Activated CD8-positive, alpha-beta memory T cell treated with anti-CD3 and anti-CD28 coated beads, Interleukin-2, amount 50 U/mL, for 4 hours (primary cell): Measurements from ENCODE around the gene CHAT.

Source experiments
- DNase-seq: peaks from one replicate; pipeline ENCODE4 v3.0.0-alpha.2; 2020

The CHAT gene

DNA sequence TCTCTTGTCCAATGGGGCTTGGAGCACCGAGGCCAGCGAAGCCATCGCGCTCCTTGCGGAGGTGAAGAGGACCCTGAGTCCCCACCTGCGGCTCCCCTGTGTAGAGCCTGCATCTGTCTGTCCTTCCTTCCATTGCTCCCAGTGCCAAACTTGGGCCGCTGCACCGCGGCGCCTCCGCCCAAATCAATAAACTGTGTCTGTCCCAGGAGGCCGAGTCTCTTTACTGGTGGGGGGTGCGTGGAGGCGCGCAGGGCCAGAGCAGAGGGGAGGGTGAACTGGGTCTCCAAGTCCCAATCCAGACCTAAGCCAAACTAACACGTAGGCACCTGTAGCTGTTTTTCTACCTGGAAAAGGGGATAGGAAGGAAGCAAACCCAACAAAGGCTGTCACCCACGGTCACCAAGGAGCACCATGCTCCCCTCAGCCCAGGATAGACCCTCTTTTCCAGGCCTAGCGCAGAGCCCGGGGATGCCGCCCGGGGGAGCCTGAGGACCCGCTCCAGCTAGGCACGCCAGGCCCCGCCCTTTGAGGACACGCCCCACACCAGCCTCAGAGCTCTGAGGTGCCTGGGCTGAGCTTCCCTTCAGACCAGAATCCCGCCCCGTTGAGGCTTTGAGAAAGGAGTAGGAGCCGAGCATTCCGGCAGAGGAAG is 1.2 kb upstream of the CHAT start:
- no peak for DNase-seq

DNA sequence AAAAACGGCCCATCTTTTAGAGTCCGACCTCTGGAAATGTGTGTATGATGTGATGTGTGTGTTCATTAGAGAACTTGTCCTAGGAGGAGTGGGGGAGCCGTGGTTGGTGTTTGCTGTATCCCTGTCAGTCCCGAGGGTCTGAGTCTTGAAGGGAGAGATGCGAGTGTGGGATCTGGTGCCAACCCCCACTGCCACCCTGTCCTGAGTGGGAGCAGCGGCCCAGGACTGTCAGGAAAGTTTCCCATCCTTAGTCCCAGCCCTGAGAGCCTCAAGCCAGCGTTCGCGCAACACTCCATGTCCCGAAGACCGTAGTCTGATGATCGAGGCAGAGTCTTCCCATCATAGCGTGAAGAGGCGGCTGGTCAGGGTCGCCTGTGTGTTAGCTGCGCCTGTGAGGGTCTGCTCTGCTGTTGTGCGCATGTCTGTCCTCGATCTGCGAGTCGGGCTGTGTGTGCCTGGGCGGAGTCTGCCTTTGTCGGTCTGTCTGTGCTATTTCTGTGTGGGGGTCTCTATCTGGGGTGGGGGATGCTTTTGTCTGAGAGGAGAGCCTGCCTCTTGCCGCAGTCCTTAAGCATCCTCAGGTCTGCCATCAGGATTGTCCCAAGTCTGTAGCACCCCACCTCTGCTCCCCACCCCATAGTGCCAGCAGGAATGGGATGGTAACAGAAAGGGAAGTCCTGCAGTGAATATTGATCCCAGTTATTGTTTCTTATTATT is 514 bp upstream of the CHAT start:
- DNase-seq: no peak

DNA sequence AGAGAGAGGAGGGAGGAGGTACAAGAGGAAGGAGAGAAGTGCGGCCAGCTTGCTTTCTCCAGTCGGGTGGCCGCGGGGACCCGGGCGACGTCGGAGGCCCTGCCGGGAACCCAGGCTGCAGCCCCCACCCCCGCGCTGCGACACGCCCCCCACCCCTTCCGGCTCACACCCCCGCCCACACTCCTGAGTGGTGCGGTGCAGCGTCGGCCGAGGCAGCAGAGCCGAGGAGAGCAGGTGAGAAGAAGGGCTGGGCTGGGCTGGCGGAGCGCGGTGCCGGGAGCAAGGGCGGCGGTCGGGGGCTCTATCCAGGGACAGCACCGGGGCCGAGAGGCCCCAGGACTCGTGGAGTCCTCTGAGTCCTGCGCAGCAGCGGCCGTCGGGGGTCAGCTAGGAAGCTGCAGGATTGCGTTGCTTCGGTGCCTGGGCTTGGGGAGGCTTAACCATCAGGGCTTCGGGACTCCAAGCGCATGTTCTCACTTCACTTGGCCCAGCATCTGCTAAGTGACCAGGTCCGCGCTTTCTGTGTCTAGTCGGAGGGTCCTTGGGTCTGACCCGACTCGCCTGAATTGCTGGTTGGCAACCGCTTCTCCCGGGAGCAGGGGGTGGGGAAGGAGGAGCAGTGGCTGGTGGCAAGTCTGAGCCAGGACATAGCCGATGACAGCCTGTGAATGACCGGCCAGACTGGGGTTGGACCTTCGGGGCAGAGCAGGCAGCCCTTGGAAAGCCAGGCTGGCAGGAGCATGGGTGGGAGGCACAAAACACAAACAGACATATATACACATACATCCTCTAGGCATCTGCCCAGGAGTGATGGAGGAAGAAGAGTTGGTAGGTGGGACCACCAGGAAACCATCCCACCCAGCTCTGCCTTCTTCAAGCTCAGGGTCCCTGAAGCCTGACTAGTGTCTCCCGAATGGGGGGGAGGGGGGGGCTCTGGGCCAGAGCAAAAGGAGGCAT is 683 bp downstream of the CHAT start:
- DNase-seq: no peak

DNA sequence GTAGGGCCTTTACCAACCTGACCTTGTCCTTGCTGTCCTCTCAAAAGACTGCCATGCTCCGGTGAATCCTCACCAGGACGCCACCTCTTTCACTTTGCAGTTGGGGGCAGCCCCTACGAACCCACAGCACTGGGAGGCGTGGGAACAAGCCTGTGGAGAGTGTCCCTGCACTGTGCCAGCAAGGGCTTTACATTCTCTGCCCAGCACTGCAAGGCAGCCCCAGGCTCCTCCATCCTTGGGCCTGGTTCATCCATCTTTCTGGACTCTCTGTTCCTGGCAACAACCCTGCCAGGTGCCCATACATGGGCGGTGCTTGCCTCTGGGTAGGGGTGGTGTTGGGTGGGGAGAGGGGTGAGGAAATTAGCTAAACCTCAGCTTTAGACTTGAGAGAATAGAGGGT is 1.4 kb downstream of the CHAT start:
- DNase-seq: no peak

GRCh38 chr10:49615721-49616120 is 1.9 kb downstream of the CHAT start:
- DNase-seq: no peak

DNA sequence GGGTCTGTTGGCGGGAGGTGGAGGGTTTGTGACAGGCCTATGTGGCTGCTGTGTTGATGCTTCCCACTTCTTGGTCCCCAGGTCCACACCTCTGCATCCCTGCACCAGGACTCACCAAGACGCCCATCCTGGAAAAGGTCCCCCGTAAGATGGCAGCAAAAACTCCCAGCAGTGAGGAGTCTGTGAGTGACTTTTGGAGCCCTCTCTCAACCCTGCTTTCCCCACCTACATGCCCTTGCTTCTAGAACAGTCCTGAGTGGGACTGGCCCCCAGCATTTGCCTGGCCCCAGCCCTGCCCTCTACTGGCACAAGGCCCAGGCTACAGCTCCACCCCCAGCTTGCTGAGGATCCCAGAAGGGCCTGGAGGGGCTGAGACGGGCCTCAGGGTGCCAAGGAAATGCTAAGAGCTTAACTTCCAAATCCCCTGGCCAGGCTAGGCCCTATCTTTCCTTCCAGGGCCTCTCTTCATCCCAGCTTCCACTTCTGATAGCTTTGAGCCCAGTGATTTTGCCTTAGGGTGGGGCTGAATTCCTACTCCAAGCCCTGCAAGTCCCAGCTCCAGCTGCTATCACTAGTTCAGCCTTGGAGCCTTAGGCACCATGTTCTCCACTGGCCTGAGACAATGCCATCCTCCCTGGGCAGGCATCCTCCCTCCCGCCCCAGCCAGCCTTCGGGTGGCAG is 2.7 kb downstream of the CHAT start:
- no peak for DNase-seq

DNA sequence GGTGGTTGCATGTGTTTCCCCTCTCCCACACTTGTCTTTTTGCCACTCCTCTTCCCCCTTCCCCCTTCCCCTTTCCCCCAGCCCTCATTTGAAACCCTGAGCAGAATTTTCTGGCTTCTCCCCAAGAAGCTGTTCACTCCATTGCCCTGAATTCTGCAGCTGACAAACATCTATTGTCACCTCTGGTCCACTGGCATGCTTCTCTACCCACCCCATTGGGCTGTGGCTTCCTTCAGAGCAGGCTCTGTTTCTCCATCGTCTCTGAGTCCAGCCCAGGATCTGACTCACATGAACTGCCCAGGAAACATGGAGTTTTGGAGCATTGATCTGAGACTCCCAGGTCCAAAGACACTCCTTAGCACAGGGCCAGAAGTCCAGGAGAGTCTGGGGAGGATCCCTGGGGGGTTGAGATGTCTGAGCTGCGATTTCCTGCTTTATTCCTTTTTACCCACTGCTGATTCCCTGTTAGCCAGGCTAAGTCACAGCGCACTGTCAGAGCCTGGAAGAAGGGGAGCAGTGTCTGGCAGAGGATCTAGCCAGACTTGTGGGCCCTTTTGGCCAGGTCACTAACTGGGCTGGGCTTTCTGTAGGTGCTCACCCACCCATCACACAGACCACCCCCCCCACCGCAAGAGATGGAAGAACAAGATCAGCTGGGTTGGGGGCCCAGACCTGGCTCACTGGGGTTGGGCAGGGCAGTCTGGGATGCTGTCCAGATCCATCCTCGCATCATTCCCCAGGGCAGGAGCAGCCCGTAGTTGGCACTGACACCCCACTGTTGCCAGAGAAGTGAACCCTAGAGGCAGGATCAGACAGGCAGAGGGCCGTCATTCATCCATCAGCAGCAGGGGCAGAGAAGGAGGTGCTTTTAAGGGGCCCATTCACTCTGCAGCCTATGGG is 3.5 kb downstream of the CHAT start:
- DNase-seq: no peak

- DNase-seq: no peak
Measured at GRCh38 chr10:49618821-49619220, 5.0 kb downstream of the CHAT start.

- no peak for DNase-seq
Measured at GRCh38 chr10:49619613-49620012, 5.8 kb downstream of the CHAT start.

DNA sequence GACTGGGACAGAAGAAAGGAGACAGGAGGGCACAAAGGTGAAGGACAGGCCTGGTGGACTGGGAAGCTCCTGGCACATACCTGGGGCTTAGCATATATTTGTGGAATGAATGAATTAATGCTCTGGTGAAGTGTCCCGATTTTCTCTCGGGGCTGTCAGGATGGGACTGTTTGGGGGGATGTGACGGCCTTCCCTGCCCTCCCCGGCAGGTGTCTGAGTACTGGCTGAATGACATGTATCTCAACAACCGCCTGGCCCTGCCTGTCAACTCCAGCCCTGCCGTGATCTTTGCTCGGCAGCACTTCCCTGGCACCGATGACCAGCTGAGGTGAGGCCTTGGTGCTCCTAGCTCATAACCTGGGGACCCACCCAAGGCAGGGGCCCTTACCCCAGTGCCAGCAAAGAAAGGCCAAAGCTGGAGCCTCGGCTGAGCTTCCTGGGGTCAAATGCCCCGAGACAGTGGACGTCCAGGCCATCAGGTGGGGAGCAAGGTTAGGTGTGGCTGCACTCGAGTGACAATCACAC is 6.5 kb downstream of the CHAT start:
- DNase-seq: no peak

DNA sequence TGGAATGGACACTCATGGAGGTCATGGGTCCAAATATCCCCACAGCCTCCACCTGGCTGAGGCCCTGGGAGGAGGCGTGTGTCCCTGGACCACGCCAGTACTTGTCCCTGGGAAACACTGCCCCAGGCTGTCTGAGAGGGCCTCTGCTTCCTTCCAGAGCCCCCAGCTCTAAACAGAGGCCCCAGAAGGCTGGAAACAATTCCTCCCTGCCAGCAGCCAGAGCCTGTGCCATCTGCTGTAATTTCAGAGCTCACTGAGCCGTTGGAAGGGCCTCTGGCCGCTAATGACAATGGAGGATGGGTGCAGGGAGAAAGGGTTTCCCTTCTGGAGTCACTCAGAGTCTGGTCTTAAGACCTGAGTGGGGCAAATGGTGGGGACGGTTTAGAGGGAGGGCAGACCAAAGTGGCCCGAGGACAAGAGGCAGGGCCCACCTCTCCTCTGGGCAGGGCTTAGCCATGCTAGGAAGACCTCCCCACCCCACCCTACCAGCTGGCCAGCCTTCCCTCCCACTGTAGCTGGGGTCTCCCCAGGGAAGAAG is 7.1 kb downstream of the CHAT start:
- DNase-seq: no peak

GRCh38 chr10:49621561-49621960 is 7.7 kb downstream of the CHAT start:
- DNase-seq: no peak

- DNase-seq: no peak
Measured at GRCh38 chr10:49622426-49623425, 8.9 kb downstream of the CHAT start.

DNA sequence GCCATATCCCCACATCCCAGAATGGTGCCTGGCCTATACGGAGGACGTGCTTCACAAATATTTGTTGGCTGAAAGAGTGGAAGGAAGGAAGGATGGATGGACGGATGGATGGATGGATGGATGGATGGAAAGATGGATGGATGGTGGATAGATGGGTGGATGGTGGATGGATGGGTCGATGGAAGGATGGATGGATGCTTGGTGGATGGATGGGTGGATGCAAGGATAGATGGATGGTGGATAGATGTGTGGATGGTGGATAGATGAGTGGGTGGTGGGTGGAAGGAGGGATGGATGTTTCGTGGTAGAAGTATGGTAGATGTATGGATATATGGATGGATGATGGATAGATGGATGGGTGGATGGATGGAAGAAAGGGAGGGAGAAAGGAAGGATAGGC is 10.8 kb downstream of the CHAT start:
- no peak for DNase-seq

DNA sequence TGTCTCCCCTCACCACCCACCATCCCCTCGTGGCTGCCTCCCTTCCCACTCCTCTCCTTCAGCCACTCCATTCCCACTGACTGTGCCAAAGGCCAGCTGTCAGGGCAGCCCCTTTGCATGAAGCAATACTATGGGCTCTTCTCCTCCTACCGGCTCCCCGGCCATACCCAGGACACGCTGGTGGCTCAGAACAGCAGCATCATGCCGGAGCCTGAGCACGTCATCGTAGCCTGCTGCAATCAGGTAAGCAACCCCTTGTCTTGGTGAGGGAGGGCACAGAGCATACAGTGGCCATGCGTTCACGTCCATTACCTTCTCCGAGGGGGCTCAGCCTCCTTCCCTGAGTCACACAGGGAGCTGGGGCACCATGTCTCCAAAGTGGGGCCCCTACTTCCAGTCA is 11.6 kb downstream of the CHAT start:
- DNase-seq: no peak

DNA sequence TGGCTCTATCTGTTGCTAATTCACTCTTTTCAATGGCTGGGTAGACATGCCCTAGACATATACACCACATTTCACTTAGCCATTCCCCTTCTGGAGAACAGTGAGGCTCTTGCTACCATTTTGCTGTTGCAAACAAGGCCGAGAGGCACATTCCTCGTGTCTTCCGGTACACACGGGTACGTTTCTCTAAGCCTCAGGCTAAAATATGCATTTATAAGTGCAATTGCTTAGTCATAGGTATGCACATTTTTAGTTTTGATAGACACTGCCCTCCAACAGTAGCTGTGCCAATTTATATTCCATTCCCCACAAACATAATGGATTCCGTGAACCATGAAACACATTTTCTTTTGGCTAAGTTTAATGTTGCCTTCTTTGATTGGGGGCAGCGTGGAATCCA is 13.2 kb downstream of the CHAT start:
- DNase-seq: no peak

DNA sequence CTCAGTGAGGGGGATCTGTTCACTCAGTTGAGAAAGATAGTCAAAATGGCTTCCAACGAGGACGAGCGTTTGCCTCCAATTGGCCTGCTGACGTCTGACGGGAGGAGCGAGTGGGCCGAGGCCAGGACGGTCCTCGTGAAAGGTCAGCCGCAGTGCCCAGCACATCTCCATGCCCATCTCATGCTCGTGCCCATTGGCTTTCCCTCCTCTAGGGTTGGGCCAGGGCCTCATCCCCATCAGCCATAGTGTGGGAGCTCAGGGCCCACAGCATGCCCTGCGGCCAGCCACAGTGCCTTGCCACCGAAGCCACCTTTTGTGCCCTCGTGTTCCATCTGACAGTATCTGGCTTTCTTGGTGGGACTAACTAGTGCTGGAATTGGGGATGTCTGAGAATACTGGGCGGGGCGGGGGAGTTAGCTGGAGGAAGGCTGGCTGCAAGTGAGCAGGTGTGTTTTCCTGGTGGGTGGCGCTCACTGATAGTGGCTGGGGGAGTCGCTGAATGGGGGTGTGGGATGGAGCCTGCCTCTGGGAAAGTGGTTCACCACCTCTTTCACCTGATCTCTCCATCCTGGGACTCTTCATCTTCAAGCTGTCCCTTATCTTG is 13.9 kb downstream of the CHAT start:
- no peak for DNase-seq

- no peak for DNase-seq
Measured at GRCh38 chr10:49628599-49628998, 14.8 kb downstream of the CHAT start.

DNA sequence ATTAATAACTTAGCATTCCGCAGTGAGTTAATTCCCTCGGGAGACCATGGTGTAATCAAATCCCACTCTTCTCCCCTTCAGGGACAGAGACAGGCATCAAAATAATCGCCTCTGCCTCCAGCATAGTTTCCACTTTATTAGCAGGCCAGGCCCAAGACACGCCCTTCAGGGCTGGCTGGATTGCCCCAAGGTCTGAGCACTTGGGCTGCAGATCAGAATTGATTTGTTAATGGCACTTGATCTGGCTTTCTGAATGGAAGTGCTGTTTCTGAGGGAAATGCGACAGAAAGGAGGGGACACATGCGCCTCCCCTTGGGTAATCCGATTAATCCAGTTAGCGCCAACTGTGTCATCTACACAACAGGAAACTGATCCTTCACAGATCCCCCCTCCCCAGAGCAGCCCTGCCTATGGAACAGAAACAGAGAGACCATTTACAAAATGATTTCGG is 15.6 kb downstream of the CHAT start:
- no peak for DNase-seq

GRCh38 chr10:49631975-49632374 is 18.1 kb downstream of the CHAT start:
- DNase-seq: no peak
